Neural cell (in vitro differentiated cells): ENCODE results near the gene SFT2D2.

Source experiments
- CTCF ChIP-seq: fragments of 450-650 bp; IDR thresholded peaks from 2 replicates; pipeline ENCODE4 v1.5.1; 2014; ENCODE audit warnings: antibody characterized with exemption, mild to moderate bottlenecking, moderate library complexity; ENCODE audit not compliant: poor library complexity, severe bottlenecking
- EP300 ChIP-seq: fragments of 450-650 bp; conservative IDR thresholded peaks from 2 replicates; pipeline ENCODE4 v1.6.1; 2014; ENCODE audit warnings: antibody characterized with exemption, mild to moderate bottlenecking, moderate library complexity; ENCODE audit not compliant: poor library complexity, severe bottlenecking
- EZH2 ChIP-seq: fragments of 200-600, 300-800 bp; shearing (Covaris generic), sonication (generic); IDR thresholded peaks from 2 replicates; pipeline ENCODE4 v1.6.1; 2014; ENCODE audit warnings: antibody characterized with exemption, low read length, borderline replicate concordance, mild to moderate bottlenecking; ENCODE audit not compliant: insufficient read depth, poor library complexity, severe bottlenecking
- MXI1 ChIP-seq: fragments of 450-650 bp; conservative IDR thresholded peaks from 2 replicates; pipeline ENCODE4 v1.6.1; 2014; ENCODE audit warnings: antibody characterized with exemption, mild to moderate bottlenecking; ENCODE audit not compliant: poor library complexity, severe bottlenecking
- POLR2AphosphoS5 ChIP-seq: IDR thresholded peaks from 2 replicates; pipeline ENCODE4 v1.6.1; 2012
- RAD21 ChIP-seq: fragments of 450-650 bp; conservative IDR thresholded peaks from 2 replicates; pipeline ENCODE4 v1.6.1; 2014; ENCODE audit warnings: antibody characterized with exemption, mild to moderate bottlenecking, moderate library complexity
- REST ChIP-seq: IDR thresholded peaks from 2 replicates; pipeline ENCODE4 v1.6.1; 2012; ENCODE audit warnings: borderline replicate concordance
- SMC3 ChIP-seq: fragments of 450-650 bp; conservative IDR thresholded peaks from 2 replicates; pipeline ENCODE4 v1.6.1; 2014; ENCODE audit warnings: antibody characterized with exemption, mild to moderate bottlenecking, moderate library complexity; ENCODE audit not compliant: poor library complexity
- TAF1 ChIP-seq: IDR thresholded peaks from 2 replicates; pipeline ENCODE4 v1.6.1; 2012; ENCODE audit warnings: low read depth

GRCh38 chr1:168190403-168190802 lies 35.4 kb upstream of the SFT2D2 start:
- TF ChIP-seq CTCF (no peak), REST (no peak), RAD21 (no peak), MXI1 (no peak), EZH2 (no peak), EP300 (no peak), SMC3 (no peak), TAF1 (no peak), POLR2AphosphoS5 (no peak)
